GM21423 (cell line): ENCODE measurements around the gene SLC10A2.
"Not testable (repeated sequence)": the region's sequence is repeated elsewhere in the genome, so short reads cannot be mapped to it uniquely, and the experiment has no call there.

Experiments used
- ATAC-seq: cut with Tn5 transposase; IDR thresholded peaks from one replicate; pipeline ENCODE4 v1.9.1; 2021; ENCODE audit warnings: mild to moderate bottlenecking, moderate library complexity; ENCODE audit not compliant: unreplicated experiment

SLC10A2 gene, protein sequence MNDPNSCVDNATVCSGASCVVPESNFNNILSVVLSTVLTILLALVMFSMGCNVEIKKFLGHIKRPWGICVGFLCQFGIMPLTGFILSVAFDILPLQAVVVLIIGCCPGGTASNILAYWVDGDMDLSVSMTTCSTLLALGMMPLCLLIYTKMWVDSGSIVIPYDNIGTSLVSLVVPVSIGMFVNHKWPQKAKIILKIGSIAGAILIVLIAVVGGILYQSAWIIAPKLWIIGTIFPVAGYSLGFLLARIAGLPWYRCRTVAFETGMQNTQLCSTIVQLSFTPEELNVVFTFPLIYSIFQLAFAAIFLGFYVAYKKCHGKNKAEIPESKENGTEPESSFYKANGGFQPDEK

DNA sequence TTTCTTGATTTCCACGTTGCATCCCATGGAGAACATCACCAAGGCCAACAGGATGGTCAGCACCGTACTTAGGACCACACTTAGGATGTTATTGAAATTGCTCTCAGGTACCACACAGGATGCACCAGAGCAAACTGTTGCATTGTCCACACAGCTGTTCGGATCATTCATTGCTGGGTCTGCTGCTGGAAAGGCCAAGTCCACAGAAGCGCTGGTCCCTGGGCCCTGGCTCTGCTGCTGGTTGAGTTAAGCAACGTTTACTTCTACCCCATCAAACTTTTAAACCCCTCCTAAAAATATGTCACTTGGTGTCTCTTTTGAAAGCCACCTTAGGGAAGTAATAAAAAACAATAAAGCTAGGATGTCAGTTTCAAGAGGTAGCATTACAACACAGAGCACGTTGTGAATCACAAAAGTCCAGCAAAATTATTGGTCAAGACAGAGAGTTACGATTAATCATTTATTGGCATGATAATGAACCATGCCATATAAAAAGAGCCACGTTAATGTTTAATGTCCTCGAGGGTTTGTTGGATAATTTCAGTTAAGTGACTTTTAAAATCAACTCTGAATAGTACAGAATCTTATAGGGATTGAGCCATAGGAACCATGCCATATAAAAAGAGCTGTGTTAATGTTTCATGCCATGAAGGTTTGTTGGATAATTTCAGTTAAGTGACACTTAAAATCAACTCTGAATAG is at the start of gene SLC10A2:
SLC10A2 (minus strand) TSS at position 339 of the 702 bp plus-strand sequence; CDS start at position 171, 168 bp downstream.
- no peak for ATAC-seq

DNA sequence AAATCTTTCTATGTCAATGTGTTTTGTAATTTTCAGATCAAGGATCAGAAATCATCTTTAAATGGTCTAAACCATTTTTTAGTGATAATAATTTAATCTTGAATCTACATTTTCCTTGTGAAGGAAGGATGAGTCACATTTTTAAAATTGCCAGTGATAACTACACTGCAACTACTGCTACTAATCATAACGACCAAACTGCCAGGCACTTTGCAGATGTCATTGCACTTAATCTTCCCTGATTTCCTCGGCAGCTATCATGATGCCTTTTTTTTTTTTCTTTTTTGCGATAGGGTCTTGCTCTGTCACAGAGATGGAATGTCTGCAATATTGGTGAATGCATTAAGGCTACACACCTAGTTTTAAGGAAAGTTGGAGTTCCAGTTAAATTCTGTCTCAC is 41.4 kb upstream of the SLC10A2 start:
- no peak for ATAC-seq

DNA sequence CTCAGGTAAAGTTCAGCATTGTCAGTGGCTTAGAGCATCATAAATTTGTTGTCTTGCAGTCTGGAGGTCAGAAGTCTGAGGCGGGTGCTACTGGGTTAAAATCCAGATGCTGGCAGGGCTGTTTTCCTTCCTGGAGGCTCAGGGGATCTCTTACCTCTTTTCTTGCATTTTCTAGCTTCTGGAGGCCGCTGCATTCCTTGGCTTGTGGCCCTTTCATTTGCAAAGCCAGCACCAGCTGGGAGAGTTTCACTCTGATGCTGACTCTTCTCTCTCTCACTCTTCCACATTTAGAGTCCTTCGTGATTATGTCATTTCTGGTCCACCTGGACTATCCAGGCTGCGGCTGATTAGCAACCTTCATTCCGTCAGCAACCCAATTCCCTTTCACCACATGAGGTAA is 38.1 kb upstream of the SLC10A2 start:
- no peak for ATAC-seq

DNA sequence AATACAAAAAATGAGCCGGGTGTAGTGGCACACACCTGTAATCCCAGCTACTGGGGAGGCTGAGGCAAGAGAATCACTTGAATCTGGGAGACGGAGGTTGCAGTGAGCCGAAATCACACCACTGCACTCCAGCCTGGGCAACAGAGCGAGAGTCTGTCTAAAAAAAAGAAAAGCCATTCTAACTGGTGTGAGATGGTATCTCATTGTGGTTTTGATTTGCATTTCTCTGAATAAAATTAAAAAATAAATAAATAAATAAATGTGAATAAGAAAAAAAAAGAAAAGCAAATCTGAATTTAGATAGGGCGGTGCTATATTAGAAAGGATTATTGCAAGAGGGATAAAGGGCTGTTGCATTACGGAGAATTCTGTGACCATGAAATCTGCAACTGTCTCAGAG is 37.2 kb upstream of the SLC10A2 start:
- ATAC-seq = not testable (repeated sequence)

DNA sequence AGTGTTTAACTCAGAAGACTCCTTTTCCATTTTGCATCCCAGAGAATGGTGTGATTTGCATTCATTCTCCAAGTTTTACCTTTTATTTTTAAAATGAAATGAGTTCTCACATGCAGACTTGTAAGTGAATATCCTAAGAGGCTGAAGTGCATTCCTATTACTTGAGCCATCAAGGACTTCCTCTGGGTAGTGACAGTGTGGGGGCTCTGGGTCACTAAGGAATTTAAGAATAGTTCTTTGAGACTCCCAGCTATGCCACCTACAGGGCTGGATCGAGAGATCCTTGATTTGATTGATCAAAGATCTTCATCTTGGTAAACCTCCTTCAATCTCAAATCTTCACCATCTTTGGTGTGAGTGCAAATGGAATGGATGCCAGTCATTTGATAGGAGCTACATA is 36.3 kb upstream of the SLC10A2 start:
- no peak for ATAC-seq

DNA sequence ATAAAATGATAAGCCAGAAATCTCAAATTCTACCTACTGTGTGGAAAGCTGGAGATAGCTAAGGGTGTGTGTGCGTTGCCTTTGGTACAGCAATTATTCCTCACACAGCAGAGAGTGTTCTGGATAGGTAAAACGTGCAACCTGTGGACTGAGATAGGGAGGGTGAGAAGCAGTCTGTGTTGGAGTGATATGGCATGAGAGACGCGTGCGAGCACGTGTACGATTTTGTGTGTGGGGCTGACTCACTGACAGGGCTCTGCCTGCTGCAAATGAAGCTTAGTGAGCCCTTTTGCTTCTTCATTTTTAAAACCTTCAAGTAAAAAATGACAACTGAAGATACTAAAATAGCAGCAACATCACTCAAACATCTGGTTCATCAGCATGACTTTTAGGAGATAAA is 35.7 kb upstream of the SLC10A2 start:
- ATAC-seq = no peak

DNA sequence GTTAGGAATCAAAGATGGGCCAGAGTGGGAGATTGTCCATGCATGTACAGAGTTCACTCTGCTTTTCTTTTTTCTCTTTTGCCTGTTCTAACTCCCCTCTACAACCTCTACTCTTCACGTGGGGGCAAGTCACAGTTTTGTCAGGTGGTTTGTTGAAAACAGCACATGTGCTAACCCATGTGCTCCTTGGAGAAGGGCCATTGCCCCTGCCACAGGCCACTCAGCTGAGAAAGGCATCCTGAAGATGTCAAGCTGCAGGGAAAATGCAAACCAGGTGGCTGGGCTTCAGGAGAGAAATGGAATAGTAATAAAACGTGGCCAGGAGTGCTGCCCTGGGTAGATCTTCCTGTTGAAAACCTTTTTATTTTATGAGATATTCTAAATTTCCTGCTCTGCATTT is 35.3 kb upstream of the SLC10A2 start:
- ATAC-seq = no peak

DNA sequence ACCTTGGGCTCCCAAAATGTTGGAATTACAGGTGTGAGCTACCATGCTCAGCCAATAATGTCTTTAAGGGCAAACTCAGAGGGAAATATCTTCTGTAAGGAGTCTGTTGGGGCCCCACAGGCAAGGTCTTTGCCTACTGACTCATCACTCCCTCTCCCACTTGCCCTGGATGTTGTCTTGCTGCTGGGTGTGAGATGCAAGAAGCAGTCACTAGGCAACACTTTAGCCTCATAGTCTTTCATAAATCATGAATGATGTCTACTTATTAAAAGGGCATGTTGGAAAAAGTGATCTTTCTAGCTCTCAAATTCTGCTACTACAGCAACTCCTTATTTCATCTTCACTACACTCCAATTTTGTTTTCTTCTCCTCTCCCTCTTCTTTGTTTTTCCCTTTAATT is 34.6 kb upstream of the SLC10A2 start:
- ATAC-seq = no peak

DNA sequence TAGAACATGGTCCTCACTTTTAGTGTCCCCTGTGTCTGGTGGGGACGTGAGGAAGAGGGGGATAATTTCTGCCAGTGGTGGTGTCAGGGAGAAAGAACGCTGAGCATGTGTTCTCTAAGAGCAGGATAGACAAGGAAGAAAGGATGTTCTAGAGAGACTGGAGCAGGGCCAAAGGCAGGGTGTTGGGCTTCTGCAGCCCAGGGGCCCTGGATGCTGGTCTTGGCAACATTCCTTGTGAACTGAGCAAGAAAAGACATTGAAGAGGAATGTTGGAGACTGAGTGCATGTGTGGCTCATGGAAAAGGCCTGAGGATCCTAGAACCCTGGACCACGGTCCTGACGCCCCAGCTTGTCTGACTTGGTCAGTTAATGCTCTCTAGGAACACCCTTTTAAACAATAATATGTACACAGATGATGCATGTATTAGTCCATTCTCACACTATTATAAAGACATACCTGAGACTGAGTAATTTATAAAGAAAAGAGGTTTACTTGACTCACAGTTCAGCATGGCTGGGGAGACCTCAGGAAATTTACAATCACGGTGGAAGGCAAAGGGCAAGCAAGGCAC is 33.6 kb upstream of the SLC10A2 start:
- ATAC-seq = no peak

DNA sequence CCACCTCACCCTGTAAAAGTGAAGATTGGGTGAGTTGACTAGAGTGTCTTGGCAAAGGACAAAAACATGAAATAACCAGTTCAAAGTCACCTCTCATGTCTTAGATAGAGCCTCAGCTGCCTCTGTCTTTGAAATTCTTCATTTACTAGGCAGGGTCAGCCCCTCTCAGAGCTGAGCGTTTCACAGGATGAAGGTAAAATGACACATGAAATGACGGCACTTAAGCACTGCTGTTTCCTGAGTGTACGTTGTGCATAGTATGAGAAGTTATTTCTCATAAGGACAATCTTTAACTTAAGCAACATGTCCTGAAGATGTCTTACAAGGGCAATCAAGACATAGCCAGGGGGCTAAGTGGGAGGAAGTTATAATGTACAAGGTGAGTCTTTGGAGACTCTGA is 32.3 kb upstream of the SLC10A2 start:
- no peak for ATAC-seq

DNA sequence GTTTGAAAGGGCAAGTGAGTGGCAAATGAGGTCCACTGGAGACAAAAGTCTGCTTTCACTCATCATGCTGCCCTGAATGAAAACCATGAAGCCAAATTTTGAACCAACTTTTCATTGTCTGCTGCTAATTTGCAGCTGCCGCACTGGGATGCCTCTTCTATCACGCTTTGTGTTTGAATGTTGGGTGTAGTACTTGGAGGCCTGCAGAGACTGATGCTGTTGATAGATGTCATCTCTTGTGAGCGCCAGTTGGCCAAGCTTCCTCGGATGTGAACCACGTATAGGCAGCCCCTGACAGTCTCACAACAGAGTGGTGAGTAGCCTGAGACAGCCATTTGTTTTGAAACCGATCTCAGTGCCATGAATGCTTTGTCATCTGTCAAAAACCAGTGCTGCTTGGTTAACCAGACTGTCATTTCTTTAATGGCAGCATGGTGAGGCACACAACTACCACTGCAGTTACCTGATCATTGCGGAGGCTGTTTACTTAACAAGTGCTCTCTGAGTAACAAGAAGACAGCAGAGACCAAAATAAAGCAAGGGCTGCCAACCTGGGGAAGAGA is 31.2 kb upstream of the SLC10A2 start:
- no peak for ATAC-seq

DNA sequence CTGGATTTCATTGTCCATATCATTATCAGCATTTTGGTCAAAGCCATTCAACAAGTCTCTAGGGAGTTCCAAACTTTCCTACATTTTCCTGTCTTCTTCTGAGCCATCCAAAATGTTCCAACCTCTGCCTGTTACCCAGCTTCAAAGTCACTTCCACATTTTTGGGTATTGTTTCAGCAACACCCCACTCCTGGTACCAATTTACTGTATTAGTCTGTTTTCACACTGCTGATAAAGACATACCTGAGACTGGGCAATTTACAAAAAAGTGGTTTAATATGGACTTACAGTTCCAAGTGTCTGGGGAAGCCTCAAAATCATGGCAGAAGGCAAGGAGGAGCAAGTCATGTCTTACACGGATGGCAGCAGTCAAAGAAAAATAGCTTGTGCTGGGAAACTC is 27.4 kb upstream of the SLC10A2 start:
- not testable (repeated sequence) for ATAC-seq

DNA sequence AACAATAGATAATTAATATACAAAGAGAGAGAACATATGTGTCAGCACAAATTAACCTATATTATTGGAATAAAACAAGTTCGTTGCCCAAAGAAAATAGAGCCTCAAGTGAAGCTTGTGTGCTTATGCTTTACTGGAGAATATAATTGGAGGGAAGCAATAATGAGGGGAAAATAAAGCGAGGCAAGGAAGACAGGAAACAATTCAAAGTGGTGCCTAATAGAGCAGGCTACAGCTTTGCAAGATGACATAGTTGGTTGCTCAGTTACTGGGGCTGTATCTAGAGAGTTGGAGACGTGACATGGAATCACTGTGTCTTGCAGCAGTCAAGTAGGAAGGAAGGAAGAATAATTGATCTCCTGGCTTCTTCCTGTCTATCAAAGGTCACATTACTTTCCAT is 21.1 kb upstream of the SLC10A2 start:
- ATAC-seq = no peak

DNA sequence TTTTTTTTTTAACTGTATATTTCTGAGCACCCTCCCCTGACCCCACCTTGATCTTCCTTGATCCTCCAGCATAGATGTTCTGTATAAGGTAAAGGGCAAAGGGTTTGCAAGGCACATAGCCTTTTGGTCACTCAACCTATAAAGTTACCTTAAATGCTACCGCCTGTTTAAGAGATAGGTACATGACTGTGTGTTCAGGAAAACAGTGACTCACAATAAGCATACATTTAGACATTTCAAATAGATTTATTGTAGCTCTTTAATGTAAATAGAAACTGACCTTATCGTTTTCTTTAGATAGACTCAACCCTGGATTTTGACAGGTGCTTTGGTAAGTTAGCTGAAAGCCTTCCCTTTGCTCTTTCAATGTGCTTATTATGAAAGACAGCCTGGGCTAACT is 15.2 kb upstream of the SLC10A2 start:
- ATAC-seq = no peak

DNA sequence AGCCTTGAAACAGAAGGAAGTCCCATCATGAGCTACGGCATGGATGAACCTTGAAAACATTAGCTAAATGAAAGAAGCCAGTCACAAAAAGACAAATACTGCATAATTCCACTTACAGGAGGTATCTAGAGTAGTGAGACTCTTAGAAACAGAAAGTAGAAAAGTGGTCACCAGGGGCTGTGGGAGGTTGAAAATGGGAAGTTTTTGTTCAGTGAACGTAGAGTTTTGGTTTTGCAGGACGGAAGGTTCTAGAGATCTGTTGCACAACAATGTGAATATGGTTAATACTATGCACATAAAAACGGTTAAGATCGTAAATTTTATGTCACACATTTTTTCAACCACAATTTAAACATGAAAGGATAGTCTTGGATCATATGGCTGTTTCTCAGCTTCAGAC is 11.9 kb upstream of the SLC10A2 start:
- ATAC-seq = peak; percentile 96

DNA sequence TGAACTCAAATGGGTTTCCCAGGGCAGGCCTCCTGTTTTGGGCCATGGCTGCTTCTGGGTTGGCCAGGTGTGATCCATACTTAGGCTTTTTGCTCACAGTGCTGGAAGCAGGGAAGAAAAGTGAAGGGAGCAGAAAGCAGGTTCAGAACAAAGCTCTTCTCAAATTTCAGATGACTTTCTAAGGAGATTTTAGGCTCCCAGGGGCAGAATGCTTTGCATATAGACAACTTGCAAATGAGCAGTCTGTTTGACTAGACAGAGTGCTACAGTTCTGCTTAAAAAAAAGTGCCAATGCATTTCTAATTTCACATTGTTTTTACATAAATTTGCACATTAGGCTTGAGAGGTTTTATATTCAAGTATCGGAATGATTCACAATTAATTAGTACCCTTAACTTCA is 2.6 kb upstream of the SLC10A2 start:
- no peak for ATAC-seq

DNA sequence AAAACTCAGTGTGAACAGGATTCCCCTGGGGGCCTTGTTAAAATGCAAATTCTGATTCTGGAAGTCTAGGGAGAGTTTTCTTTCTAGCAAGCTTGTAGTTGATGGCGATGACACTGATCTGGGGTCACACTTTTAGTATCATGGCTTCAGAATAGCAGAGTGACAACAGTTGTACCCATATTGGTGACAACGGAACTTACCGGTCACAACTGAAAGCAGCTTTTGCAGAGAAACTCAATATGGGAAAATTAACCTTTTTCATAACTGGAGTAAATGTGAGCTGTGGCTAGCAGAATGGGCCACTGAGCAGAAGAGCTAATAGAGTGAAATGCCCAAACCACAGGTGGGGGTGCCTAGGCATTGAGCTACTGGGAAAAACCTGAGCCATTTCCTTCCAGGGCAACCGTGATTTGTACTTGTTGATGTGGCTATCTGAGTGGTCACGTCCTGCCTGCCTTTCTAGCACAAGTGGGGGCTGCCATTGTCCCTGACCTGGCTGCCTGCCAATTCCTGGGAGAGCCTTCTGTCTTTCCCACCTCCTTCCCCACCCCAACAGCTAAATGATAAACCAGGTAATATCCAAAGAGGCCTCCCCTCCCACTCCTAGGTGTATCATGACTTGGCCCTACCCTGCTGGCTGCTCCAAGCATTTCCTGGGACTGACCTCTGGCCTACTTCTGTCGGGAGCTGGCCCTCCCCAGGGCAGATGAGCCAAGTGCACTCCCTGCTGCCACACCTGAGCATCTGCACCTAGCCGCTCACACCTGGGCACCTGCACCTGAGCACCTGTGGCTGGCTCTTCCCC is 1.7 kb upstream of the SLC10A2 start:
- peak; percentile 54 for ATAC-seq

DNA sequence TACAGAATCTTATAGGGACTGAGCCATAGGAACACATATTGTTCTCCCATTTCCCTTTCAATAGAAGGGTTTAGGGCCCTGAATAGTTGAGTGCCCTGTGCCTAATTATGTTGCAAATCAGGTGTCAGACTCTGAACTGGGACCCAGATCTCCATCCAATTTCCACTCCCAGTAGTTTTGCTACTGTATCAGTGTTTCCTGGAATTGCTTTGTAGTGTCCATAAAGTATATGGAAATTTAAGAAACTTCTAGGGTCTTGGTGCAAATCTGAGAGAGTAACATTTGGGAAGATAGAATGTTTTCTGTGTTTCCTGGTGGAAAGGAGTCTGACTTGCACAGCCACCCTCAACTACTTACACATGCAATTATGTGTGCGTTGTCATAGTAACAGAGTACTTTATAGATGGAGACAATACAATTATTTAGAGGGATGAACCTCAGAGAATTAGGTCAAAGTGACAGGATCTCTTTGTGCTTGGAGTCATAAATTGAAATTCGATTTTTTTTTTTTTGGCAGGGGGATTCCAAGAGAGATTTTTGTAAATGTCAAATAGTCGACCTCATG is 646 bp upstream of the SLC10A2 start:
- no peak for ATAC-seq

DNA sequence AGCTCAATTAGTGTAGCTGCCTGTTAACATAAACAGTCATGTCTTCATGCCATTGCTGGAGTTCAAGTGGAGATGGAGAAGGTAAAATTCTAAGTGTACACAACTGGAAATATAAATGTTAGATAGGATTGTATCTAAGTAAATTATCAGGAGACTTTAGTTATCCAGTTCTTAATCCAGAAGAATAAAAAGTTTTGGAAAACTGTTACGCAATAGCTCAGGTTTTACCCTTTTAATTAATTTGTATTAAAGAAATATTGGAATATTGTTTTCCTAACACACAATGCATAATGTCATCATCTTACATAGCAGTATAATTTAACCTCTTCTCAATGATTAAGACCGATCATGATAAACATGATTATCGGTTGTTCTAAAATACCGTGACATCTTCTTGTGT is 2.8 kb downstream of the SLC10A2 start:
- ATAC-seq = no peak

DNA sequence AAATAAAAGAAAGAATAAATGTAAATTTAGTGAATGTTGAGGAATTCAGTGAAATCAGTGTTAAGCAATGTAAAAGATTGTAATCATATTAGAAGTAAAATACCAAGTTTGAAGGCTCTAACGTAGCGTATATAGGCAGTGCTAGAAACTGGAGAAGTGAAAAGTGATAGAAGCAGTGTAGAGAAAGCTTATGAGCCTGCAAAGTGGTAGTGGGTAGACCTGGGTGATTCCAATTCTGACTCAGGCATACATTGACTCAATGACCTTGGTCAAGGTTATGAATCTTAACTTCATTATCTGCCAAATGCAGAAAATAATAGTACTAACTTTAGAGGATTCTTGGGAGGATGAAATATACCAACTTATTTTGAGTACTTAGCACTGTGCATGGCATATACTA is 4.1 kb downstream of the SLC10A2 start:
- ATAC-seq = no peak

DNA sequence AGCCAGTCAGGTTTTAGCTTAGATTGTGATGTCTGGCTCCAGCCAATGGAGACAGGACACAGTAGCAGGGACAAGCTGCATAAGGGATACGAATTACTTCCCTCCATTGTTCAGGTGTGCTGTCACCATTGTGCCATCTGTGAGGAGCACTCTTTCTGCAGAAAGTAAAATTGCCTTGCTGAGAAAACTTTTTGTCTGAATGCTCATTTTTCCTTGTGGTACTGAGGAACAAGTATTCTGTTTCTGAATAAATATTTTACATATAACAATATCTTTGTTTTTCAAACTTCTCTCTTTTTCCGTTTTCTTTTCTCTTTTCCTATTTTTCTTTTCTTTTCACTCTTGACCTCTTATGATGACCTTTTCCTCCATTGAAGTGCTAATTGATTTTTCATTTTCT is 10.2 kb downstream of the SLC10A2 start:
- no peak for ATAC-seq
